Neuronal stem cell (in vitro differentiated cells): Measurements from ENCODE around the gene TRPM3.

Experiments used
- DNase-seq: peaks from one replicate; pipeline ENCODE4 v3.0.0-alpha.2; 2013; ENCODE audit warnings: low spot score
- H2AFZ ChIP-seq: one replicate; pipeline ENCODE4 v1.6.1; 2013; ENCODE audit warnings: mild to moderate bottlenecking, low read length, inconsistent platforms
- H2AK5ac ChIP-seq: 2 replicates; pipeline ENCODE4 v1.6.1; 2013; ENCODE audit warnings: low read depth, mild to moderate bottlenecking, inconsistent platforms, low read length, moderate library complexity, mixed read lengths
- H2BK120ac ChIP-seq: 2 replicates; pipeline ENCODE4 v1.6.1; 2013; ENCODE audit warnings: low read depth, mild to moderate bottlenecking, inconsistent platforms, low read length, moderate library complexity, mixed read lengths
- H2BK12ac ChIP-seq: one replicate; pipeline ENCODE4 v1.6.1; 2013; ENCODE audit warnings: low read length, inconsistent platforms
- H2BK15ac ChIP-seq: 2 replicates; pipeline ENCODE4 v1.6.1; 2013; ENCODE audit warnings: mild to moderate bottlenecking, low read length, inconsistent platforms, mixed read lengths
- H2BK5ac ChIP-seq: one replicate; pipeline ENCODE4 v1.6.1; 2013; ENCODE audit warnings: inconsistent platforms, mild to moderate bottlenecking, low read length, moderate library complexity
- H3K14ac ChIP-seq: one replicate; pipeline ENCODE4 v1.6.1; 2013; ENCODE audit warnings: low read length, inconsistent platforms
- H3K18ac ChIP-seq: 2 replicates; pipeline ENCODE4 v1.6.1; 2013; ENCODE audit warnings: low read length, inconsistent platforms
- H3K23ac ChIP-seq: 2 replicates; pipeline ENCODE4 v1.6.1; 2013; ENCODE audit warnings: low read depth, mild to moderate bottlenecking, mixed read lengths, low read length, inconsistent platforms; ENCODE audit not compliant: poor library complexity
- H3K27ac ChIP-seq: replicated peaks from 3 replicates; pipeline ENCODE4 v1.5.1; 2013; ENCODE audit warnings: low read length, inconsistent platforms
- H3K27me3 ChIP-seq, 3 experiments: 2 replicates each; pipeline ENCODE4 v1.6.1; 2013; ENCODE audit warnings: low read length in 3 of 3, mild to moderate bottlenecking in 2 of 3, inconsistent platforms in 1 of 3, low read depth in 1 of 3, mixed read lengths in 1 of 3, moderate library complexity in 1 of 3; ENCODE audit not compliant: control insufficient read depth in 3 of 3, insufficient read depth in 3 of 3
- H3K36me3 ChIP-seq, 2 donors: replicated peaks in 1 of 2; 2 replicates each; pipeline ENCODE4 v1.6.1; 2013; ENCODE audit warnings: low read length in 2 of 2; ENCODE audit not compliant: control insufficient read depth in 2 of 2, insufficient read depth in 2 of 2
- H3K4ac ChIP-seq: 2 replicates; pipeline ENCODE4 v1.6.1; 2013; ENCODE audit warnings: inconsistent platforms, mild to moderate bottlenecking, low read length, moderate library complexity
- H3K4me1 ChIP-seq, 2 donors: 1 replicate in 1 of 2; 2 replicates in 1 of 2; pipeline ENCODE4 v1.6.1; 2013; ENCODE audit warnings: low read length in 2 of 2, low read depth in 1 of 2; ENCODE audit not compliant: control insufficient read depth in 2 of 2, insufficient read depth in 1 of 2
- H3K4me2 ChIP-seq: one replicate; pipeline ENCODE4 v1.6.1; 2013; ENCODE audit warnings: mild to moderate bottlenecking, low read length, inconsistent platforms; ENCODE audit not compliant: insufficient read depth, poor library complexity, severe bottlenecking
- H3K4me3 ChIP-seq, 2 donors: 2 replicates each; pipeline ENCODE4 v1.5.1; 2013; ENCODE audit warnings: low read length in 2 of 2, mild to moderate bottlenecking in 2 of 2, inconsistent platforms in 1 of 2, moderate library complexity in 1 of 2
- H3K79me1 ChIP-seq: one replicate; pipeline ENCODE4 v1.6.1; 2013; ENCODE audit warnings: low read depth, mild to moderate bottlenecking, inconsistent platforms, low read length, moderate library complexity
- H3K9ac ChIP-seq: one replicate; pipeline ENCODE4 v1.6.1; 2013; ENCODE audit warnings: mild to moderate bottlenecking, low read depth, low read length, inconsistent platforms; ENCODE audit not compliant: poor library complexity
- H3K9me3 ChIP-seq, 2 donors: replicated peaks in 1 of 2; 2 replicates each; pipeline versions ENCODE3 to v1.6.1; 2013; ENCODE audit warnings: low read length in 2 of 2, mild to moderate bottlenecking in 2 of 2, inconsistent platforms in 1 of 2, low read depth in 1 of 2, mixed read lengths in 1 of 2, moderate library complexity in 1 of 2; ENCODE audit not compliant: control insufficient read depth in 2 of 2, insufficient read depth in 1 of 2
- H4K8ac ChIP-seq: one replicate; pipeline ENCODE4 v1.6.1; 2013; ENCODE audit warnings: low read depth, mild to moderate bottlenecking, inconsistent platforms, low read length, moderate library complexity
- H4K91ac ChIP-seq: one replicate; pipeline ENCODE4 v1.6.1; 2013; ENCODE audit warnings: low read length, low read depth, mild to moderate bottlenecking, inconsistent platforms; ENCODE audit not compliant: poor library complexity
- WGBS, 2 donors: extraction: QIAGEN DNeasy Blood & Tissue Kit; methylation state at CpG; one replicate each; pipeline ENCODE4 v1.1.7; 2013; ENCODE audit warnings: missing lambda C conversion rate in 2 of 2, mixed read lengths in 1 of 2; ENCODE audit not compliant: insufficient read length in 2 of 2, insufficient replicate concordance in 1 of 2; ENCODE audit errors: extremely low coverage in 2 of 2; 5-methylcytosine and 5-hydroxymethylcytosine counted together

TRPM3 gene

DNA sequence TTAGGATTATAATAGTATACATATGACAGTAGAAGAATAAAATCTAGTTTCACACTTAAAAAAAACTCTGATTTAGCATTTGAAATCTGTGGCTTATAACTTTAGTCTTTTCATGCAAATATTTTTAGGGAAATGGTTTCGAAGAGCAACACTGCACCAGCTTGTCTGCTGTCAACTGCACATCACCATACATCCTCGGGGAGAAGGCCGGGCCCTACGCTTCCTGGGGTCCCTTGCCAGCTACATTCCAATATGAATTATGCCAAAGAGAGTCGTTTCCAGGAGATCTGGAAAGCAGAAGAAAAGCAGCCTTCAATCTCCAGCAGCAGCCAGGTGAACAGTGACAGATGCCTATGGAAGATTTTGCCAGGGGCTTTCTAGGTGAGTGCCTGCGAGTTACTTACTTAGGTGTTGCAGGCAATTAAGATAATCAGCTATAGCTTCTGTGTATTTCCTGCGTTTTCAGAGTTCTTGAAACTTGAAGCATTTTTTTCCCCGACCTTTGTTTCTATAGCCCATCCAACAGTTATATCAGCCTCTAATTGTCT lies 166.8 kb downstream of the TRPM3 start:
- no CpG with 5 or more reads among the region's 8 CpGs for WGBS, 2 donors
- Histone ChIP-seq H3K23ac (no peak overlapping the region), H2BK5ac (no peak overlapping the region), H3K27me3 (no peaks in the 10 kb centered on the region), H3K4me1 (peaks cover 9 to 16% of the 10 kb centered on the region in 2 donors), H3K27ac (peak overlapping the region; percentile 58), H3K9ac (no peak overlapping the region), H4K91ac (no peak overlapping the region), H3K4me3 (no peak overlapping the region), H4K8ac (no peak overlapping the region), H2AFZ (no peak overlapping the region), H3K4ac (no peak overlapping the region), H2BK15ac (no peak overlapping the region), H2BK12ac (no peak overlapping the region), H2AK5ac (no peak overlapping the region), H3K36me3 (no peaks in the 10 kb centered on the region), H3K14ac (no peak overlapping the region), H3K9me3 (peaks cover 0 to 9% of the 10 kb centered on the region in 2 donors), H3K79me1 (no peaks in the 10 kb centered on the region), H3K4me2 (no peak overlapping the region), H3K18ac (no peak overlapping the region), H2BK120ac (no peak overlapping the region)
- DNase-seq, result no peak

DNA sequence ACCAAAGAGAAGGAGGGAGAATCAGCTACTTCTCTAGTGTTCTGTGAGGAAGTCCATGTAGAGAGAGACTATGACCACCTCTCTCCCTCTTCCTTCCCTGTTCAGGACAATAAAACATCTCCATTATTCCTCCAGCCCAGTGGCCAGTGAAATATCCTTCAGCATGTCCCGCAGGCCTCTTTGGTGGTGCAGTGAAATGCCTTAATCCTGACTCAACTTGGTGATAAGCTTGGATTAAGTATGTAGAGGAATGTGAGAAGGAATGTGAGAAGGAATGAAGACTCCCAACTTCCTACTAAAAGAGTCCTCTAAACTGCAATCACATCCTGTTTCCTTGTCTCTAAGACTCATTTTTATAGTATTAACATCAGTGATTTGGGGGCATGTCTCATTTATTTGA lies 167.3 kb downstream of the TRPM3 start:
- no peak overlapping the region for H4K8ac ChIP-seq
- H3K4me1 ChIP-seq, result peaks cover 9 to 16% of the 10 kb centered on the region in 2 donors
- H2AK5ac ChIP-seq, result no peak overlapping the region
- peaks cover 0 to 9% of the 10 kb centered on the region in 2 donors for H3K9me3 ChIP-seq
- no peak overlapping the region for H3K9ac ChIP-seq
- H3K27ac ChIP-seq, result peak overlapping the region; percentile 10
- no peak overlapping the region for H3K23ac ChIP-seq
- H2BK5ac ChIP-seq, result no peak overlapping the region
- H3K18ac ChIP-seq, result no peak overlapping the region
- H3K4me3 ChIP-seq, result no peak overlapping the region
- WGBS, 2 donors, result no CpG with 5 or more reads among the region's 1 CpG
- no peak overlapping the region for H2BK15ac ChIP-seq
- no peak overlapping the region for H3K14ac ChIP-seq
- H3K4ac ChIP-seq, result no peak overlapping the region
- DNase-seq, result peak; percentile 29
- H3K27me3 ChIP-seq, result no peaks in the 10 kb centered on the region
- H3K79me1 ChIP-seq, result no peaks in the 10 kb centered on the region
- H3K4me2 ChIP-seq, result no peak overlapping the region
- H2BK12ac ChIP-seq, result no peak overlapping the region
- H2AFZ ChIP-seq, result no peak overlapping the region
- H2BK120ac ChIP-seq, result no peak overlapping the region
- no peaks in the 10 kb centered on the region for H3K36me3 ChIP-seq
- no peak overlapping the region for H4K91ac ChIP-seq

DNA sequence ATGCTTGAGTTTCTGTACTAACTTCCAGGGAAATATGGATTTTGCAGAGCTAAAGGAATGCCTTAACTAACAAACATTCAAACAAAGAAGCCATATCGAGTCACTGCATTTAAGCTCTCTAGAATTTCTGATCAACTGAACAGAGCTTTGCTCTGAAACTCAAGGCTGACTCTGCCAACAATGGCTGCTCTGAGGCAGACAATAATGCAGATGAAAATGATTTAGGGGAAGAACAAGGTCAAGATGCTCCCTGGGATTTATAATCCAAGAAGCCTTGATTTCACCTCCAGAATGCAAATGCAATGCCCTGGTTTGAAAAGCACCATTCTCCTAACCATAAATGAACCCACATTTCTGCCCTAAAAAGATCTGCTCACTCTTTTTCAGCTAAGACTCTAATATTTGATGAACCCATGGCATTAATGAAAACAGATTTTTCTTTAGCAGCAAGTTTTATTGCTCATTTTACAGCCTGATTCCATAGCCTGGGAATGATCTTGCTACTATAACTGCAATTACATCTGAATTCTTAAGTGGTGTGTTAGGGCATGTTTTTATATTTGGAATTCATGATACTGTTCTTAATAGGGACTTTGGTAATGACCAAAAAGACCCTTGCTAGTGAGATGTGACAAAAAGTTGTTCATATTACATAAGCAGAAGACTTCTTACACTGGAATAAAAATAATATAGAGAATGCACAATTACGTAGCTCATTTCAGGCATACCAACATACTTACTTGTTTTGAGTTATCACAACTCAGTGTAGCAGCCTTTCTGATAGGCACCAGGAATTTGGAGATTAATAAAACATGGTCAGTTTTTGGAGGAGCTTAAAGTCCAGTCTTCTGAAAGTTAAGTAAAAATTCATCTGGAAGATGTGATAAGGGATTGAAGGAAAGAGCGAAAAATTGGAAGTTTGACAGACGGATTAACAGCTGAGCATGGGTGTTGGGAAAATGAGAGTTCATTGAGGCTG lies 169.4 kb downstream of the TRPM3 start:
- H4K91ac ChIP-seq, result no peak overlapping the region
- DNase-seq, result no peak
- H3K23ac ChIP-seq, result no peak overlapping the region
- H3K27me3 ChIP-seq, result no peaks in the 10 kb centered on the region
- no peak overlapping the region for H3K14ac ChIP-seq
- WGBS, 2 donors, result 100% methylated on average over 2 of the region's 4 CpGs; no CpG with 5 or more reads in 1 of the 2 donors
- H4K8ac ChIP-seq, result no peak overlapping the region
- no peak overlapping the region for H3K4me3 ChIP-seq
- H3K4me1 ChIP-seq, result peaks cover 14 to 19% of the 10 kb centered on the region in 2 donors
- no peak overlapping the region for H2BK5ac ChIP-seq
- no peak overlapping the region for H3K27ac ChIP-seq
- H3K36me3 ChIP-seq, result no peaks in the 10 kb centered on the region
- peaks cover 0 to 9% of the 10 kb centered on the region in 2 donors for H3K9me3 ChIP-seq
- no peak overlapping the region for H2BK120ac ChIP-seq
- no peaks in the 10 kb centered on the region for H3K79me1 ChIP-seq
- H2AFZ ChIP-seq, result peak overlapping the region; percentile 39
- H2BK12ac ChIP-seq, result no peak overlapping the region
- no peak overlapping the region for H3K4me2 ChIP-seq
- no peak overlapping the region for H3K4ac ChIP-seq
- H3K18ac ChIP-seq, result no peak overlapping the region
- no peak overlapping the region for H2AK5ac ChIP-seq
- no peak overlapping the region for H3K9ac ChIP-seq
- H2BK15ac ChIP-seq, result no peak overlapping the region

DNA sequence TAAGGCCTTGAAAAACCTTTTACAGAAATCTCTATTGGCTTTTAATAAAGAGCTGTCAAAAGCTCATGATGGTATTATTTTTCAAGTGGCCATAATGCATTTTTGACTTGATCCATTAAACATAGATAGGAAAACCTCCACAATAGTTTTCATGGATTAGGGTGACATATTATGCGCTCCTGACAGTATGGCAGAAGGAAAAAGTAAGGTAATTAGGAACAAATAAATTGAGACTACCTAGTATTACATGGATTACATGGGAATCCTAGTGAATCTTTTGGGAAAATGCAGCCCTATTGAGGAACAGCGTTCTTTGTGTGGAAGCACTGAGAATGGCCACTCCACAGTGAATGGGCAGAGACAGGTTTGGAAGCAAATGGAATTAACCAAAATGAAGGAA lies 171.2 kb downstream of the TRPM3 start:
- no peak overlapping the region for H2AFZ ChIP-seq
- no peak overlapping the region for H3K4me2 ChIP-seq
- no peak overlapping the region for H4K8ac ChIP-seq
- no peak overlapping the region for H3K4me3 ChIP-seq
- H3K27ac ChIP-seq, result peak overlapping the region; percentile 68
- H3K9ac ChIP-seq, result no peak overlapping the region
- no peak overlapping the region for H2BK15ac ChIP-seq
- no peak overlapping the region for H2BK12ac ChIP-seq
- H3K18ac ChIP-seq, result no peak overlapping the region
- H3K27me3 ChIP-seq, result no peaks in the 10 kb centered on the region
- H2BK120ac ChIP-seq, result no peak overlapping the region
- peaks cover 0 to 9% of the 10 kb centered on the region in 2 donors for H3K9me3 ChIP-seq
- no peak overlapping the region for H3K14ac ChIP-seq
- no peak for DNase-seq
- H3K4me1 ChIP-seq, result peaks cover 14 to 19% of the 10 kb centered on the region in 2 donors
- H4K91ac ChIP-seq, result no peak overlapping the region
- no peaks in the 10 kb centered on the region for H3K79me1 ChIP-seq
- H3K23ac ChIP-seq, result no peak overlapping the region
- no peak overlapping the region for H2AK5ac ChIP-seq
- no peak overlapping the region for H2BK5ac ChIP-seq
- no peaks in the 10 kb centered on the region for H3K36me3 ChIP-seq
- H3K4ac ChIP-seq, result no peak overlapping the region
- no CpG with 5 or more reads among the region's 2 CpGs for WGBS, 2 donors
